Measurements from ENCODE around the gene CAMK2B.

DNA sequence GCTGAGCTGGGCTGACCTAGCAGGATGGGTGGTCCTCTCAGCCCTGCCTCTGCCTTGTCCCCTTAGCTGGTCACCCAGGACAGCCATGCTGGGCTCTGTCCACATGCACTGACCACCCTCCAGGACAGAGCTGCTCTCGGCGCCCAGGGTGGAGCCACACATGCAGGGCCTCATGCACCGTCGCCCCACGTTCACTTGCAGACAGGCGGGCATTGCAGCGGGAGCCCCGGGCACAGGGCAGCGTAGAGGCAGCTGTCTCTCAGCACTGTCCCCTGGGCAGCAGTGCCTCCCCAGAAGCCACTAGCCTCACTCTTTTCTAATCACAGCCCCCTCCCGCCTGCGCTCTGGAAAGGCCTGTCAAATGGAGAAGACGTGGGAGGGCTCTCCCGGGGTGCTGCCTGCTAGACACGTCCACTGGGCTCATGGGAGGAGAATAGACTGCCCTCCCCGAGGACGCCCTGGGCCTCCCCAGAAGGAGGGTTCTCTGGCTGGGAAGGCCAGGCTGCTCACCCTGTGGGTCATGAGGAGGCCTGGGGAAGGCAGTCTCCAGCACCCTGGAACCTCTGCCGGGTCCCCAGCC is 87.2 kb downstream of the CAMK2B start:
- TF ChIP-seq CTCF (conservative IDR thresholded peaks at IDR 0.05; ENCODE audit: low read depth in 2 of 2) (no peak), EZH2phosphoT487 (IDR thresholded peaks at IDR 0.05; ENCODE audit: unreplicated experiment) (no peak), POLR2AphosphoS5 (IDR thresholded peaks at IDR 0.05; ENCODE audit: low read depth) (no peak), EZH2 (IDR thresholded peaks at IDR 0.05; ENCODE audit: low read depth, unreplicated experiment) (no peak), REST (IDR thresholded peaks at IDR 0.05; ENCODE audit: unreplicated experiment) (no peak), NANOG (IDR thresholded peaks at IDR 0.05; ENCODE audit: borderline replicate concordance) (no peak), ZNF462 (CRISPR knock-in tag; IDR thresholded peaks at IDR 0.05) (no peak), JUNB (IDR thresholded peaks at IDR 0.05; ENCODE audit: unreplicated experiment) (no peak), ZNF331 (CRISPR knock-in tag; IDR thresholded peaks at IDR 0.05; ENCODE audit: low read depth) (no peak), CREB1 (CRISPR knock-in tag; IDR thresholded peaks at IDR 0.05; ENCODE audit: low read depth) (no peak), ZNF114 (CRISPR knock-in tag; IDR thresholded peaks at IDR 0.05) (no peak)
- TF ChIP-seq, protein P1, sequence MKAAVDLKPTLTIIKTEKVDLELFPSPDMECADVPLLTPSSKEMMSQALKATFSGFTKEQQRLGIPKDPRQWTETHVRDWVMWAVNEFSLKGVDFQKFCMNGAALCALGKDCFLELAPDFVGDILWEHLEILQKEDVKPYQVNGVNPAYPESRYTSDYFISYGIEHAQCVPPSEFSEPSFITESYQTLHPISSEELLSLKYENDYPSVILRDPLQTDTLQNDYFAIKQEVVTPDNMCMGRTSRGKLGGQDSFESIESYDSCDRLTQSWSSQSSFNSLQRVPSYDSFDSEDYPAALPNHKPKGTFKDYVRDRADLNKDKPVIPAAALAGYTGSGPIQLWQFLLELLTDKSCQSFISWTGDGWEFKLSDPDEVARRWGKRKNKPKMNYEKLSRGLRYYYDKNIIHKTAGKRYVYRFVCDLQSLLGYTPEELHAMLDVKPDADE (IDR thresholded peaks at IDR 0.05) = no peak

Measured in GM23338 (cell line).